Natural killer cell (primary cell): ENCODE measurements around the gene BANF2. TPM values are rescaled to one million over a fixed set of nuclear protein-coding genes. Genes with fewer than 3 reads are reported as not detected.

Source experiments
- ATAC-seq, 3 donors: fragments of 150-1000 bp in 2 of 3; fragments of 200-7000 bp in 1 of 3; cut with Tn5 transposase; 1 replicate in 1 of 3; 2 replicates in 2 of 3; pipeline ENCODE4 v1.10.0; 2021; ENCODE audit warnings: mild to moderate bottlenecking in 2 of 3, moderate library complexity in 2 of 3
- DNase-seq, 2 donors: peaks; one replicate each; pipeline versions ENCODE4 v3.0.0 to v3.0.0-alpha.2; 2013 to 2021; ENCODE audit warnings: mixed read lengths in 1 of 2
- H3K27ac ChIP-seq: one replicate; pipeline ENCODE4 v1.5.1; 2013; ENCODE audit warnings: mild to moderate bottlenecking, low read length
- H3K27me3 ChIP-seq: one replicate; pipeline ENCODE4 v1.6.1; 2013; ENCODE audit warnings: low read length; ENCODE audit not compliant: control insufficient read depth, insufficient read depth
- H3K36me3 ChIP-seq: one replicate; pipeline ENCODE4 v1.6.1; 2013; ENCODE audit warnings: low read length; ENCODE audit not compliant: control insufficient read depth, insufficient read depth
- H3K4me1 ChIP-seq: one replicate; pipeline ENCODE4 v1.6.1; 2013; ENCODE audit warnings: low read length; ENCODE audit not compliant: control insufficient read depth, insufficient read depth
- H3K4me3 ChIP-seq: one replicate; pipeline ENCODE4 v1.5.1; 2013; ENCODE audit warnings: low read length
- H3K9me3 ChIP-seq: one replicate; pipeline ENCODE4 v1.6.1; 2013; ENCODE audit warnings: low read length; ENCODE audit not compliant: control insufficient read depth, insufficient read depth
- H3K27ac Mint-ChIP-seq, 2 donors: one replicate each; pipeline ENCODE4 v1.8.0; 2022; ENCODE audit warnings: mild to moderate bottlenecking in 2 of 2, mixed read lengths in 2 of 2, moderate library complexity in 1 of 2
- H3K27me3 Mint-ChIP-seq, 2 donors: one replicate each; pipeline ENCODE4 v1.8.0; 2022; ENCODE audit warnings: low read depth in 2 of 2, mixed read lengths in 2 of 2
- H3K36me3 Mint-ChIP-seq: one replicate; pipeline ENCODE4 v1.8.0; 2022; ENCODE audit warnings: mixed read lengths
- H3K4me1 Mint-ChIP-seq, 2 donors: one replicate each; pipeline ENCODE4 v1.8.0; 2022; ENCODE audit warnings: mixed read lengths in 2 of 2
- H3K4me3 Mint-ChIP-seq: one replicate; pipeline ENCODE4 v1.8.0; 2022; ENCODE audit warnings: mild to moderate bottlenecking, moderate library complexity, mixed read lengths
- H3K9me3 Mint-ChIP-seq, 2 donors: one replicate each; pipeline ENCODE4 v1.8.0; 2022; ENCODE audit warnings: mixed read lengths in 2 of 2
- WGBS: methylation state at CpG from one replicate; pipeline ENCODE4 v1.1.7; 2013; ENCODE audit warnings: missing lambda C conversion rate; ENCODE audit not compliant: insufficient coverage; 5-methylcytosine and 5-hydroxymethylcytosine counted together
- intact Hi-C: fragments of 100-400 bp; cut with micrococcal nuclease; formaldehyde crosslinking; loops from one replicate; pipeline ENCODE4 v1.14.2; 2022
- total RNA-seq, 4 donors: library from RNA; stranded (reverse); fragments of 120-200 nt in 1 of 4; gene quantifications; one replicate each; pipeline versions ENCODE4 v1.2.3 to v1.2.4, GENCODE V29; 2013 to 2022
- TF ChIP-seq, protein P1 (sequence below): fragments of 200-600 bp; IDR thresholded peaks from one replicate; pipeline ENCODE4 v1.8.0; 2022; ENCODE audit warnings: antibody characterized with exemption

The BANF2 gene
- total RNA-seq, 3 donors from 2014 or later (not counting 1 experiment from before 2014, with no cell fraction given) = not detected

- Histone ChIP-seq H3K27me3 (no peaks in the 10 kb centered on the region), H3K9me3 (no peaks in the 10 kb centered on the region), H3K4me1 (no peaks in the 10 kb centered on the region), H3K27ac (no peak overlapping the region), H3K4me3 (no peak overlapping the region), H3K36me3 (no peaks in the 10 kb centered on the region)
- TF ChIP-seq, protein P1, sequence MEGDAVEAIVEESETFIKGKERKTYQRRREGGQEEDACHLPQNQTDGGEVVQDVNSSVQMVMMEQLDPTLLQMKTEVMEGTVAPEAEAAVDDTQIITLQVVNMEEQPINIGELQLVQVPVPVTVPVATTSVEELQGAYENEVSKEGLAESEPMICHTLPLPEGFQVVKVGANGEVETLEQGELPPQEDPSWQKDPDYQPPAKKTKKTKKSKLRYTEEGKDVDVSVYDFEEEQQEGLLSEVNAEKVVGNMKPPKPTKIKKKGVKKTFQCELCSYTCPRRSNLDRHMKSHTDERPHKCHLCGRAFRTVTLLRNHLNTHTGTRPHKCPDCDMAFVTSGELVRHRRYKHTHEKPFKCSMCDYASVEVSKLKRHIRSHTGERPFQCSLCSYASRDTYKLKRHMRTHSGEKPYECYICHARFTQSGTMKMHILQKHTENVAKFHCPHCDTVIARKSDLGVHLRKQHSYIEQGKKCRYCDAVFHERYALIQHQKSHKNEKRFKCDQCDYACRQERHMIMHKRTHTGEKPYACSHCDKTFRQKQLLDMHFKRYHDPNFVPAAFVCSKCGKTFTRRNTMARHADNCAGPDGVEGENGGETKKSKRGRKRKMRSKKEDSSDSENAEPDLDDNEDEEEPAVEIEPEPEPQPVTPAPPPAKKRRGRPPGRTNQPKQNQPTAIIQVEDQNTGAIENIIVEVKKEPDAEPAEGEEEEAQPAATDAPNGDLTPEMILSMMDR = no peak
- 91% methylated on average over 7 of the region's 8 CpGs for WGBS
- intact Hi-C loops = no loop called here
- H3K27ac Mint-ChIP-seq = no peak overlapping the region
- H3K4me1 Mint-ChIP-seq = no peaks in the 10 kb centered on the region
- H3K36me3 Mint-ChIP-seq = no peaks in the 10 kb centered on the region
- no peak for DNase-seq
- ATAC-seq = no peak
- H3K27me3 Mint-ChIP-seq = peaks cover 18 to 37% of the 10 kb centered on the region in 2 donors
- H3K9me3 Mint-ChIP-seq = no peaks in the 10 kb centered on the region
- H3K4me3 Mint-ChIP-seq = no peak overlapping the region
Observed at GRCh38 chr20:17751640-17752039, 51.9 kb downstream of the BANF2 start.

DNA sequence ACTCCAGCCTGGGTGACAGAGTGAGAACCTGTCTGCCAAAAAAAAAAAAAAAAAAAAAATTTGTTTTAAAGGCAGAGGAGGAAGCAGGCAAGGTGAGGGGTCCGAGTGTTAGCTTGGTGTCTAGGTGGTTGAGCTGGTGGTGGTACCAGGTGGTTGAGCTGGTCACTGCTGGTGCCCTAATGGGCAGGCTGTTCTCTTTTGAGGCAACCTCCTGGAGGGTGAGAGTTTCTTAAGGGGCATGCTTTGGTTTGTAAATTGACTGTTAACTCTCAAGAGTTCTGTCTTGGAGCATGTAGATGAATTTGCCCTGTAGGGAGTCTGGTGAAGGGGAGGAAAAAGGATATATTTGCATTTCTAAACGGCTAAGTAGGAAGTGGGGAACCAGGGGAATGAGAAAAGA, 52.7 kb downstream of the BANF2 start:
- Histone ChIP-seq H3K9me3 (no peaks in the 10 kb centered on the region), H3K4me1 (no peaks in the 10 kb centered on the region), H3K36me3 (no peaks in the 10 kb centered on the region), H3K27me3 (no peaks in the 10 kb centered on the region), H3K27ac (no peak overlapping the region), H3K4me3 (no peak overlapping the region)
- TF ChIP-seq, protein P1 = no peak
- peaks cover 18 to 29% of the 10 kb centered on the region in 2 donors for H3K27me3 Mint-ChIP-seq
- intact Hi-C loops = no loop called here
- no peak overlapping the region for H3K27ac Mint-ChIP-seq
- DNase-seq (no peak), ATAC-seq (no peak)
- no peak overlapping the region for H3K4me3 Mint-ChIP-seq
- H3K36me3 Mint-ChIP-seq = no peaks in the 10 kb centered on the region
- WGBS = 43% methylated on average over 2 of the region's 2 CpGs
- H3K4me1 Mint-ChIP-seq = no peaks in the 10 kb centered on the region
- H3K9me3 Mint-ChIP-seq = no peaks in the 10 kb centered on the region

GRCh38 chr20:17753516-17753915, 53.8 kb downstream of the BANF2 start:
- H3K36me3 Mint-ChIP-seq = no peaks in the 10 kb centered on the region
- Histone ChIP-seq H3K9me3 (peaks cover 7% of the 10 kb centered on the region), H3K4me3 (no peak overlapping the region), H3K36me3 (no peaks in the 10 kb centered on the region), H3K27ac (no peak overlapping the region), H3K4me1 (no peaks in the 10 kb centered on the region), H3K27me3 (no peaks in the 10 kb centered on the region)
- no peak overlapping the region for H3K4me3 Mint-ChIP-seq
- H3K9me3 Mint-ChIP-seq = peaks cover 2 to 6% of the 10 kb centered on the region in 2 donors
- TF ChIP-seq, protein P1 = no peak
- peaks cover 18 to 27% of the 10 kb centered on the region in 2 donors for H3K27me3 Mint-ChIP-seq
- 94% methylated on average over 4 of the region's 4 CpGs for WGBS
- no peaks in the 10 kb centered on the region for H3K4me1 Mint-ChIP-seq
- intact Hi-C loops = no loop called here
- H3K27ac Mint-ChIP-seq = no peak overlapping the region
- ATAC-seq (no peak), DNase-seq (no peak)

GRCh38 chr20:17756529-17756928, 56.8 kb downstream of the BANF2 start:
- TF ChIP-seq, protein P1 = no peak
- peaks cover 12% of the 10 kb centered on the region for H3K9me3 ChIP-seq
- H3K36me3 ChIP-seq = no peaks in the 10 kb centered on the region
- no peak for DNase-seq
- no peak overlapping the region for H3K4me3 Mint-ChIP-seq
- H3K36me3 Mint-ChIP-seq = no peaks in the 10 kb centered on the region
- no peaks in the 10 kb centered on the region for H3K27me3 ChIP-seq
- H3K27ac ChIP-seq = no peak overlapping the region
- no peak overlapping the region for H3K4me3 ChIP-seq
- intact Hi-C loops = no loop called here
- H3K4me1 ChIP-seq = no peaks in the 10 kb centered on the region
- H3K27me3 Mint-ChIP-seq = peaks cover 16 to 27% of the 10 kb centered on the region in 2 donors
- H3K4me1 Mint-ChIP-seq = no peaks in the 10 kb centered on the region
- ATAC-seq = no peak
- no peak overlapping the region for H3K27ac Mint-ChIP-seq
- 84% methylated on average over 6 of the region's 6 CpGs for WGBS
- peaks cover 2 to 9% of the 10 kb centered on the region in 2 donors for H3K9me3 Mint-ChIP-seq
